ENCODE measurements around the gene SYPL1.

Gene SYPL1

GRCh38 chr7:106070201-106070551 lies 41.9 kb downstream of the SYPL1 start:
- no peak for DNase-seq (ENCODE audit: extremely low read depth, low read depth)
- TF ChIP-seq CTCF (IDR thresholded peaks at IDR 0.05; ENCODE audit: low read depth, low read length) = no peak

- no peak for TF ChIP-seq CTCF (IDR thresholded peaks at IDR 0.05; ENCODE audit: low read depth, low read length)
Measured at GRCh38 chr7:106069471-106070200, 42.5 kb downstream of the SYPL1 start.

GRCh38 chr7:106068986-106069385 lies 43.1 kb downstream of the SYPL1 start:
- TF ChIP-seq CTCF (IDR thresholded peaks at IDR 0.05; ENCODE audit: low read depth, low read length) = no peak
- DNase-seq (ENCODE audit: extremely low read depth, low read depth) = no peak

More at GRCh38 chr7:106069471-106070200, 42.5 kb downstream of the SYPL1 start:
- no peak for DNase-seq (ENCODE audit: extremely low read depth, low read depth)

DNA sequence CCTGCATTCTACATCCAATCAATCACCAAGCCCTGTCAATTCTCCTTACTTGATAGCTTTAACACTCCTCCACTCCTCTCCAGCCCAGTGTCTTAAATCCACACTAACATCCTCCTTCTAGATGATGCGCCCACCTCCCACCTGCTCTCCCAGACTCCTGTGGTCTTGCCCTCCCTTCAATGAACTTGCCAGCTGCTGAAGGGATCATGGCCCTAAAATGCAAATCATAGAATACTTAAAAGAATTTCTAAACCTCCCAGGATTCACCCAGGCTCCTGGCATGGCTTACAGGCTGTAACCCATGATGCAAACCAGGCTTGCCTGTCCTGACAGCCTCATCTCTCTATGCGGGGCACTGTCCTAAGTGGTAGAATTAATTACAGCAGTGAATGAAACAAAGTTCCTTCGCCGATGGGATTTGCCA lies 43.6 kb downstream of the SYPL1 start:
- DNase-seq (ENCODE audit: extremely low read depth, low read depth) = no peak
- no peak for TF ChIP-seq CTCF (IDR thresholded peaks at IDR 0.05; ENCODE audit: low read depth, low read length)

DNA sequence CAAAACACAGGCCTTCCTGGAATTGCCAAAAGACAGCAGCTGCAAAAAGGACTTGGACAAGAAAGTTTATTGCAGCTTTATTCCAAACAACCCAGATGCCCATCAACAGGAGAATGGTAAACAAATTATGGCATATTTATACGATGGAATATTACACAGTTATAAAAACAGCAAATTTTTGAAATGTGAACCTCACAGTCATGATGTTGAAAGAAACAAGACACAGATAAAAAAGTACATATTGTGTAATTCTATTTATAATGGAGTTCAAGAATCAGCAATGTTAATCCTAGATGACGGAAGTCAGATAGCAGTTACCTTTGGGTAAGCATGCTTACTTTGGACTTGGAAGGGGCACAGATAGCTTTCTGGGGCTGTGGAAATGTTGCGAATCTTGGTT lies 44.4 kb downstream of the SYPL1 start:
- no peak for TF ChIP-seq CTCF (IDR thresholded peaks at IDR 0.05; ENCODE audit: low read depth, low read length)
- DNase-seq (ENCODE audit: extremely low read depth, low read depth) = no peak

- no peak for DNase-seq (ENCODE audit: extremely low read depth, low read depth)
- TF ChIP-seq CTCF (IDR thresholded peaks at IDR 0.05; ENCODE audit: low read depth, low read length) = no peak
Measured at GRCh38 chr7:106065575-106066500, 46.3 kb downstream of the SYPL1 start.

Measured in AG09319 (cell line).